ENCODE results near the gene CHST11. TPM values are rescaled to one million over a fixed set of nuclear protein-coding genes. Genes with fewer than 3 reads are reported as not detected.
A peak's percentile ranks its signal among the peaks of the same experiment; 100 is the strongest.

Gene CHST11
- total and polyA plus RNA-seq, 9 of the 15 experiments (the other 6 are each of a cell fraction or from before 2014, with no cell fraction given): 2.3 to 38.7 (median 15.0) TPM

GRCh38 chr12:104600790-104601739 is 144.3 kb downstream of the CHST11 start (continued):
- peak; percentile 38 for TF ChIP-seq MEF2D (tag; conservative IDR thresholded peaks at IDR 0.05; ENCODE audit: low read depth)
- TF ChIP-seq ZNF407 (IDR thresholded peaks at IDR 0.05; ENCODE audit: low read depth): peak; percentile 55; the same call in 1 of the 2 replicates
- TF ChIP-seq KHSRP (IDR thresholded peaks at IDR 0.05): peak; percentile 57; the same call in 1 of the 2 replicates
- peak; percentile 97 for TF ChIP-seq LARP7 (IDR thresholded peaks at IDR 0.05)
- 0 out of 2 replicates have a peak, but pooled peaks have one; percentile 76 for TF ChIP-seq MCM5 (IDR thresholded peaks at IDR 0.05; ENCODE audit: low read depth)
- TF ChIP-seq THRAP3 (IDR thresholded peaks at IDR 0.05; ENCODE audit: borderline replicate concordance): peak; percentile 64; the same call in 1 of the 2 replicates
- TF ChIP-seq POLR2B (IDR thresholded peaks at IDR 0.05; ENCODE audit: low read depth, partially characterized antibody): peak; percentile 39
- TF ChIP-seq ZBTB26 (CRISPR knock-in tag; IDR thresholded peaks at IDR 0.05): peak; percentile 96
- TF ChIP-seq USF1 (CRISPR knock-in tag; IDR thresholded peaks at IDR 0.05): no peak
- TF ChIP-seq MYBL2 (IDR thresholded peaks at IDR 0.05; ENCODE audit: low read depth): peak; percentile 29; the same call in 1 of the 2 replicates
- TF ChIP-seq MYBL2 (CRISPR knock-in tag; IDR thresholded peaks at IDR 0.05; ENCODE audit: borderline replicate concordance): no peak
- TF ChIP-seq ZC3H8 (IDR thresholded peaks at IDR 0.05): peak; percentile 79; the same call in 1 of the 2 replicates
- TF ChIP-seq NCOA2 (IDR thresholded peaks at IDR 0.05; ENCODE audit: partially characterized antibody in 2 of 2): peak in 1 of 2 experiments; percentile 18
- peak in 1 of 2 experiments; percentile 83; a peak in 2 of 4 replicates for TF ChIP-seq HDAC1 (IDR thresholded peaks at IDR 0.05)
- TF ChIP-seq NKRF (IDR thresholded peaks at IDR 0.05; ENCODE audit: borderline replicate concordance): peak; percentile 58; the same call in 1 of the 2 replicates
